ENCODE results near the gene IFIT3.

IFIT3 gene

GRCh38 chr10:89374713-89375141 lies 46.9 kb downstream of the IFIT3 start:
- no peak for DNase-seq (ENCODE audit: low spot score)
- no peak for TF ChIP-seq CTCF (IDR thresholded peaks at IDR 0.05; ENCODE audit: extremely low read depth, missing control alignments)

- TF ChIP-seq CTCF (IDR thresholded peaks at IDR 0.05; ENCODE audit: extremely low read depth, missing control alignments): no peak
- no peak for DNase-seq (ENCODE audit: low spot score)
Measured at GRCh38 chr10:89377705-89378637, 50.2 kb downstream of the IFIT3 start, which contains the start of gene IFIT1B. Gene IFIT1B, plus strand, starts transcription at chr10:89378056. Its CDS starts 80 bp downstream, at chr10:89378136.

GRCh38 chr10:89379103-89379502 lies 51.3 kb downstream of the IFIT3 start:
- no peak for TF ChIP-seq CTCF (IDR thresholded peaks at IDR 0.05; ENCODE audit: extremely low read depth, missing control alignments)
- no peak for DNase-seq (ENCODE audit: low spot score)

- DNase-seq (ENCODE audit: low spot score): no peak
- no peak for TF ChIP-seq CTCF (IDR thresholded peaks at IDR 0.05; ENCODE audit: extremely low read depth, missing control alignments)
Measured at GRCh38 chr10:89382757-89383156, 55.0 kb downstream of the IFIT3 start.

- TF ChIP-seq CTCF (IDR thresholded peaks at IDR 0.05; ENCODE audit: extremely low read depth, missing control alignments): no peak
- DNase-seq (ENCODE audit: low spot score): no peak
Measured at GRCh38 chr10:89384474-89385340, 56.9 kb downstream of the IFIT3 start.

GRCh38 chr10:89388806-89389205 lies 61.0 kb downstream of the IFIT3 start:
- no peak for TF ChIP-seq CTCF (IDR thresholded peaks at IDR 0.05; ENCODE audit: extremely low read depth, missing control alignments)
- DNase-seq (ENCODE audit: low spot score): no peak

GRCh38 chr10:89389254-89389653 lies 61.5 kb downstream of the IFIT3 start:
- peak; percentile 11 for DNase-seq (ENCODE audit: low spot score)
- no peak for TF ChIP-seq CTCF (IDR thresholded peaks at IDR 0.05; ENCODE audit: extremely low read depth, missing control alignments)

Data from GM20000 (cell line).